GM19351 (cell line): Measurements from ENCODE around the gene HTR3E.

Source experiments
- ATAC-seq: cut with Tn5 transposase; IDR thresholded peaks from one replicate; pipeline ENCODE4 v1.9.1; 2021; ENCODE audit warnings: mild to moderate bottlenecking, moderate library complexity; ENCODE audit not compliant: unreplicated experiment

HTR3E gene

GRCh38 chr3:184154885-184155643, 58.2 kb downstream of the HTR3E start, which contains the start of gene DVL3:
Gene DVL3, plus strand, starts transcription at chr3:184155377. Its CDS starts 259 bp downstream, at chr3:184155636.
- ATAC-seq, result peak; percentile 71

DNA sequence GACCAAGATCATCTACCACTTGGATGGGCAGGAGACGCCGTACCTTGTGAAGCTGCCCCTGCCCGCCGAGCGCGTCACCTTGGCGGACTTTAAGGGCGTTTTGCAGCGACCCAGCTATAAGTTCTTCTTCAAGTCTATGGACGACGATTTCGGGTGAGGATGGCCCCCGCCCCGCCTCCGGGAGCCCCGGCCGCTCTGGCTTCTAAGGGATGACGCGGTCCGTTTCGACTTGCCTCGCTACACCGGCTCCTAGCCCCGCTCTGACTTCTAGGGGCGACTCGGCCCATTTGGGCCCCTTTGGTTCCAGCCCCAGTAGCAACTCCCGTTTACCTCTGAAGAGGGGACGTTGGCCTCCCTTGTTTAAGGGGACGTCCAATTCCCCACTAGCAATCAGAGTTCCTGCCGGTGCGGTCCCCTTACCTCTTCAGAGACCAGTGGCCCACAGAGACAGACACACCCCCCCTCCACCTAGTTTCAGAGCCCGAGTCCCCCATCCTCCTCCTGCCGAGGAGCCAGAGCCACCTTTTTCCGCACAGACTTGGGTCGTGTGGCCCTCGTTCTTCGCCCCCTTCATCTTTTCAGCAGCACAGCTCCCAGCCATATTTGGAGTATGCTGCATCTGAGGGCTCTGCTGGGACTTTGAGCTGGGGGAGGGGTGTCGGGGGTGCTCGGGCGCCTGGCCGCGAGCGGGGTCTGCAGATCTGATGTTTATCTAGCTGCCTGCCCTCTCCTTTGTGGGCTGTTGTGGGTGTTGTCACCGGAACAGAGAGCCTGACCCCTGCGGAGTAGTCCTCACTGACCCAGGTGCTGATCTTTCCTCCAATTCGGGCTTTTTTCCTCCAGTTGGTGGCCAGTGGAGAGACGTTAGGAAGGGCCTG, 59.0 kb downstream of the HTR3E start:
- peak; percentile 38 for ATAC-seq

DNA sequence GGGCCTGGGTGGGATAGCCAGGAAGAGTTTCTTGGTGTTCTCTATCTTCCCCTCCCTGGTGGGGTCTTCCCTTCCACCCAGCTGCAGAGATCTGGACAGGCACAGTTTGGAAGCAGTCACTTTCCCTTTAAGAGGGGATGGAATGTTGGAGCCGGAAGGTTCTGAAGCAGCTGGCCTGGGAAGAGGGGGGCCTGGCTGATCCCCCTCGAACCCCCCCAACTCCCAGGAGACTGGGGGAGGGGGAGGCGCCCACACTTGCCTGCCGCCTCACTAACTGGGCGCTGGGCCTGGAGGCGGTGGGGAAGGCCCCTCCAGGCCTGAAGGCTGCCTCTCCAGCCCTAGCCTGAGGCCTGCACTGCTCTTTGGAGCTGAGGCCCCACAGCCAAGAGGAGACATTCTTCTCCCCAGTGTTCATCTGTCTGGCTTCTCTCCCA, 59.7 kb downstream of the HTR3E start:
- no peak for ATAC-seq
